DOHH2 (cell line): ENCODE results near the gene LBP.

ENCODE experiments used
- CTCF ChIP-seq: fragments of 200-600 bp; sonication (generic); IDR thresholded peaks from one replicate; pipeline ENCODE4 v1.5.1; 2014; ENCODE audit warnings: antibody characterized with exemption, mild to moderate bottlenecking, low read depth, low read length; ENCODE audit not compliant: poor library complexity, severe bottlenecking
- EZH2phosphoT487 ChIP-seq: fragments of 200-600 bp; sonication (generic); IDR thresholded peaks from 2 replicates; pipeline ENCODE4 v1.6.1; 2017; ENCODE audit warnings: borderline replicate concordance, mild to moderate bottlenecking, antibody characterized with exemption, low read length, moderate library complexity, mixed read lengths

GRCh38 chr20:38377039-38377685 is 30.9 kb downstream of the LBP start:
- TF ChIP-seq CTCF (no peak), EZH2phosphoT487 (no peak)
